Suppressor macrophage treated with lipopolysaccharide for 1 hour (primary cell): Measurements from ENCODE around the gene FPR1.

Experiments
- DNase-seq, 3 donors: peaks; one replicate each; pipeline ENCODE4 v3.0.0-alpha.2; 2020 to 2022

FPR1 gene

GRCh38 chr19:51751655-51752054, at the start of gene FPR1:
FPR1 (minus strand) TSS chr19:51751878; CDS start chr19:51746994, 4,884 bp downstream.
- peak; percentile 83 to 91 (median 89) for DNase-seq

GRCh38 chr19:51800473-51801244, 49.0 kb upstream of the FPR1 start:
- no peak for DNase-seq

GRCh38 chr19:51799774-51800472, 48.2 kb upstream of the FPR1 start:
- no peak for DNase-seq

- DNase-seq = peak; percentile 93 to 99 (median 97)
Observed at GRCh38 chr19:51799034-51799773, 47.5 kb upstream of the FPR1 start.

- no peak for DNase-seq
Observed at GRCh38 chr19:51798062-51798461, 46.4 kb upstream of the FPR1 start.

GRCh38 chr19:51797480-51797879, 45.8 kb upstream of the FPR1 start:
- no peak for DNase-seq

GRCh38 chr19:51796195-51796679, 44.6 kb upstream of the FPR1 start:
- DNase-seq = peak; percentile 83 to 88 (median 85)

- DNase-seq = peak in 2 of 3 donors; percentile 70 to 72
Observed at GRCh38 chr19:51794885-51795490, 43.3 kb upstream of the FPR1 start, which contains the start of gene FPR3. FPR3 (plus strand) TSS chr19:51795157; CDS start chr19:51823749, 28,592 bp downstream.

- DNase-seq = no peak
Observed at GRCh38 chr19:51793994-51794393, 42.3 kb upstream of the FPR1 start.

GRCh38 chr19:51792932-51793331, 41.3 kb upstream of the FPR1 start:
- no peak for DNase-seq

GRCh38 chr19:51789061-51789795, 37.5 kb upstream of the FPR1 start:
- DNase-seq = peak; percentile 73 to 92 (median 88)

- DNase-seq = no peak
Observed at GRCh38 chr19:51788029-51788428, 36.4 kb upstream of the FPR1 start.

GRCh38 chr19:51786646-51787494, 35.2 kb upstream of the FPR1 start:
- DNase-seq = peak; percentile 84 to 92 (median 90)

GRCh38 chr19:51784922-51785690, 33.4 kb upstream of the FPR1 start:
- DNase-seq = peak; percentile 94 to 98 (median 98)

GRCh38 chr19:51784109-51784785, 32.6 kb upstream of the FPR1 start:
- peak in 1 of 3 donors; percentile 38 for DNase-seq

- peak; percentile 68 to 85 (median 81) for DNase-seq
Observed at GRCh38 chr19:51783372-51783771, 31.7 kb upstream of the FPR1 start.

GRCh38 chr19:51781999-51782398, 30.3 kb upstream of the FPR1 start:
- DNase-seq = no peak

- no peak for DNase-seq
Observed at GRCh38 chr19:51780270-51780669, 28.6 kb upstream of the FPR1 start.

- no peak for DNase-seq
Observed at GRCh38 chr19:51779703-51780102, 28.0 kb upstream of the FPR1 start.

- DNase-seq = no peak
Observed at GRCh38 chr19:51779181-51779580, 27.5 kb upstream of the FPR1 start.
